ENCODE results near the gene STRA8. TPM values are rescaled to one million over a fixed set of nuclear protein-coding genes. Genes with fewer than 3 reads are reported as not detected.

The STRA8 gene
- total and polyA plus RNA-seq, 2 of the 13 experiments (the other 11 are each of a cell fraction or from before 2014, with no cell fraction given): not detected

GRCh38 chr7:135272303-135272702, 38.7 kb downstream of the STRA8 start:
- no peak overlapping the region for H3K9ac ChIP-seq (ENCODE audit: insufficient read depth, low read depth, low read length)
- H3K79me2 ChIP-seq (ENCODE audit: insufficient read depth, low read length): no peaks in the 10 kb centered on the region
- no peak overlapping the region for H3K27ac ChIP-seq (ENCODE audit: extremely low read length, insufficient read depth, low read length)
- ChIA-PET POLR2A (no interaction called here), CTCF (ENCODE audit: low intra/inter-chr PET ratio, low total read pairs) (no interaction called here)
- ATAC-seq (no peak), FAIRE-seq (no peak), DNase-seq (ENCODE audit: low spot score) (no peak)
- H3K27me3 ChIP-seq (ENCODE audit: control insufficient read depth in 1 of 2, insufficient read depth in 2 of 2, low read length in 2 of 2): peaks cover 4 to 30% of the 10 kb centered on the region in 2 experiments; a peak in 3 of 5 replicates
- WGBS (ENCODE audit: low lambda C conversion rate): 18% methylated on average over 3 of the region's 3 CpGs
- no peaks in the 10 kb centered on the region for H3K36me3 ChIP-seq (replicated peaks in 1 of 2; ENCODE audit: control insufficient read depth in 1 of 2, insufficient read depth in 2 of 2, low read length in 2 of 2)
- peaks cover 14% of the 10 kb centered on the region for H3K4me1 ChIP-seq (ENCODE audit: insufficient read depth, low read length)
- H4K20me1 ChIP-seq (ENCODE audit: insufficient read depth, low read length): no peaks in the 10 kb centered on the region
- intact Hi-C loops (cut with micrococcal nuclease; ENCODE audit: unreplicated experiment) (no loop called here), in situ Hi-C loops (cut with HindIII; ENCODE audit: extremely low pct_ligation_motif_present, low pct_unique_long_range_greater_than_20kb) (loop anchor here (10.0 kb wide), 1 partner anchor 372 kb away; no protein-coding TSS in a partner anchor)
- no peak overlapping the region for H2AFZ ChIP-seq (ENCODE audit: low read length)
- TF ChIP-seq POGZ (CRISPR knock-in tag; IDR thresholded peaks at IDR 0.05) (no peak), ZBTB1 (CRISPR knock-in tag; IDR thresholded peaks at IDR 0.05; ENCODE audit: borderline replicate concordance) (no peak), ZNF367 (CRISPR knock-in tag; IDR thresholded peaks at IDR 0.05; ENCODE audit: borderline replicate concordance) (no peak), ZFX (CRISPR knock-in tag; IDR thresholded peaks at IDR 0.05; ENCODE audit: low read depth) (no peak), CBX5 (CRISPR knock-in tag; IDR thresholded peaks at IDR 0.05; ENCODE audit: borderline replicate concordance) (no peak), EED (CRISPR knock-in tag; IDR thresholded peaks at IDR 0.05) (no peak), ETV5 (CRISPR knock-in tag; IDR thresholded peaks at IDR 0.05; ENCODE audit: borderline replicate concordance) (no peak), ZNF691 (CRISPR knock-in tag; IDR thresholded peaks at IDR 0.05; ENCODE audit: borderline replicate concordance, low read depth) (no peak), ERF (CRISPR knock-in tag; IDR thresholded peaks at IDR 0.05) (no peak), ZNF136 (CRISPR knock-in tag; IDR thresholded peaks at IDR 0.05; ENCODE audit: low read depth) (no peak), ZNF646 (CRISPR knock-in tag; IDR thresholded peaks at IDR 0.05) (no peak), SNAPC4 (CRISPR knock-in tag; IDR thresholded peaks at IDR 0.05) (no peak)
- H3K9me3 ChIP-seq (ENCODE audit: low read length): no peaks in the 10 kb centered on the region
- H3K4me3 ChIP-seq (replicated peaks in 1 of 3; ENCODE audit: insufficient read depth in 1 of 3, low read depth in 2 of 3, low read length in 3 of 3): no peak overlapping the region
- no peak overlapping the region for H3K4me2 ChIP-seq (ENCODE audit: low read depth, low read length)
- BruUV-seq (replicated peaks): no TSS peak
